GM12892 (cell line): ENCODE measurements around the gene PRKN.

ENCODE experiments used
- POLR2A ChIP-seq: IDR thresholded peaks from 2 replicates; pipeline ENCODE4 v1.6.1; 2011; ENCODE audit warnings: low read depth, low read length, control low read depth
- POLR2AphosphoS5 ChIP-seq: IDR thresholded peaks from 2 replicates; pipeline ENCODE4 v1.6.1; 2011; ENCODE audit warnings: low read depth, low read length, control low read depth
- TAF1 ChIP-seq: IDR thresholded peaks from 2 replicates; pipeline ENCODE4 v1.6.1; 2011; ENCODE audit warnings: low read depth, mild to moderate bottlenecking, control low read depth, low read length, borderline replicate concordance

- TF ChIP-seq POLR2A (no peak), POLR2AphosphoS5 (no peak), TAF1 (no peak)
Measured at GRCh38 chr6:162674452-162674851, 53.1 kb downstream of the PRKN start.
